WI38 (cell line): ENCODE results near the gene FAM83F.

Experiments
- H3K4me3 ChIP-seq: 2 replicates; pipeline ENCODE4 v1.5.1; 2011; ENCODE audit warnings: low read depth, mild to moderate bottlenecking, control low read depth, low read length
- CTCF ChIP-seq: IDR thresholded peaks from 2 replicates; pipeline ENCODE4 v1.5.1; 2012; ENCODE audit warnings: low read depth, mild to moderate bottlenecking, control low read depth, low read length

Gene FAM83F

GRCh38 chr22:39997421-39997820, 2.7 kb downstream of the FAM83F start:
- no peak for TF ChIP-seq CTCF
- no peak overlapping the region for H3K4me3 ChIP-seq

DNA sequence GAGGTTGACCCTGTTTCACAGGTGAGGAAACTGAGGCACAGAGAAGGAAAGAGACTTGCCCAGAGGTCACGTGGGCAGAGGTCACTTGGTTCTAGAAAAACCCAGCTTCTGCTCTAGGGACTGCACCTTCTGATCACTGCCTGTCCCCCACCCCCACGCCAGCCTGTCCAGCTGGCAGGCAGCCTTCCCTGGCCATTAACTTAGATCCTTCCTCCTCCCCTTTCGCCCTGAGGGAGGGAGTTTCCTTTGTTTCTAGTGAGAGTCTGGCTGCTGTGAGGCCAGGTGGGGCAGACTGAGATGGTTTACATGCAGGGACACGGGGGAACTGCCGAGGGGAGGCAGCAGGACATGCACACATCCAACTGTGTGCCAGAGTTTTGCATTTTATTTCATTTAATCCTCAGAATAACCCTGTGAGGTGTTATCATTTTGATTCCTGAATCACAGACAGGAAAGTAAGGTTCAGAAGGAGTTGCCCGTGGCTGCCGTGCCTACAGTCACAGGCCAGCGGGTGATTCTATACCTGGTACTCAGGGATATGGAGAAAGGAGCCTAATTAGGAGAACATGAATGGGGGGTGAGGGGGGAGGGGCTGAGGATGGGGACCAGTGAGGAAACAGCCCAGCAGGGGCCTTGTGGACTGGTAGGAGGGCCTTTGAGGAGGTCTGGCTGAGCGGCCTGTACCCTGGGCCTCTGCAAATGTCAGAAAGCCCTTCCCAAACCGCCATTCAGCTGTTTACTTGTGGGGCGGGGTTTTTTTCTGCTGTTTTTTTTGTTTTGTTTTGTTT, 3.4 kb downstream of the FAM83F start:
- no peak for TF ChIP-seq CTCF
- no peak overlapping the region for H3K4me3 ChIP-seq

DNA sequence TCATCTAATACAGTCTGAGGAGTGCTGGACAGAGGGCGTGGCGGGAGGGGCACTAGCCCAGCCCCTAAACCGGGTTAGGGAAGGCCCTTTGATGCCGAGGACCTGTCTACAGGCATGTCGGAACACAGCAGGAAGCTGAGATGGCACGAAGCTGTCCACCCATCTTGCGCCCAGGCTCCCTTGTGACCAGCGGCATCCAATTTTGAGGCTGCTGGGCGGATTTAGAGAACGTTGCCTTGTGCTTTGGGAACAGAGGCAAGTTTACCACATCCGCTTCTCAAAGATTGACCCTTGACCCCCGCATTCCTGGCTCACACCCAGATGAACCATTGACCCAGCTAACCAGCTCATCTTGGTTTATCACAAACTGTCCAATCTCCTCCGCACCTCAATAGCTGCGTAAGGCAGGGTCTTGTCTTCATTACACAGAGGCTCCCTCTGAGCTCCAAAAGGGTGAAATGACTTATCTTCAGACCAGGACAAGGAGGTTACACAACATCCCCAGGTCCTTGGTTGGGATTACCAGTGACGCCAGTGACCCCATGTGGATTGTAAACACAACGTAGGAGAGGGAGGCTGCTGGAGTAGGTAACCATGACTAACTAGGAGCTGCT, 4.5 kb downstream of the FAM83F start:
- H3K4me3 ChIP-seq: no peak overlapping the region
- no peak for TF ChIP-seq CTCF

GRCh38 chr22:40000171-40000570, 5.4 kb downstream of the FAM83F start:
- TF ChIP-seq CTCF: no peak

DNA sequence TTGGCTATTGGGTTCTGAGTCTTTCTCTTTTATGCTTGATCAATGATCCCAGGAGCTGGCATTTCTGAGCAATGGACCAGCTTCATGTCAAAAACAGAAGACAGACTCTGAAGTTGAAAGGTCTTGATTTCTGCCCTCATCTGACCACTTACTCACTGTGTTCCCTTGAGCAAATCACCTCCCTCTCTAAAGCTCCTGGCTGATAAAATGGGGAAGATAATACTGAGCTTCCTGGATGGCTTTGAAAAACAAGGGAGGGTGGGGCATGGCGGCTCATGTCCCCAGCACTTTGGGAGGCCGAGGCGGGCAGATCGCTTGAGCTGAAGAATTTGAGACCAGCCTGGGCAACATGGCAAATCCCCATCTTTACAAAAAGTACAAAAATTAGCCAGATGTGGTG, 6.4 kb downstream of the FAM83F start:
- no peak overlapping the region for H3K4me3 ChIP-seq
- TF ChIP-seq CTCF: no peak

More at GRCh38 chr22:40000171-40000570, 5.4 kb downstream of the FAM83F start:
- H3K4me3 ChIP-seq: no peak overlapping the region

- no peak overlapping the region for H3K4me3 ChIP-seq
- TF ChIP-seq CTCF: no peak
Measured at GRCh38 chr22:40001800-40002577, 7.2 kb downstream of the FAM83F start.
